IMR-90 (cell line): ENCODE measurements around the gene EVL. TPM values are rescaled to one million over a fixed set of nuclear protein-coding genes. Genes with fewer than 3 reads are reported as not detected.

Source experiments
- ATAC-seq: fragments of 200-7000 bp; cut with Tn5 transposase; 2 replicates; pipeline ENCODE4 v1.9.1; 2020; ENCODE audit warnings: low read depth, mild to moderate bottlenecking, moderate library complexity
- BruUV-seq: library from RNA; stranded (reverse); fragments of 400-500 nt; replicated peaks from 2 replicates; lab custom pipeline; 2021; lab: Mats Ljungman, UMichigan
- CTCF ChIA-PET: fragments of 300-600 bp; formaldehyde crosslinking; extraction: SDS; loops from one replicate; lab custom pipeline; 2021; ENCODE audit warnings: antibody characterized with exemption; lab: Yijun Ruan, JAX
- POLR2A ChIA-PET: fragments of 300-600 bp; sonication (Branson Sonifier 250); formaldehyde crosslinking; loops from one replicate; lab custom pipeline; 2022; ENCODE audit warnings: antibody characterized with exemption; ENCODE audit not compliant: unreplicated experiment; lab: Charles Lee
- DNase-seq: peaks from one replicate; pipeline ENCODE4 v3.0.0; 2013
- H2AFZ ChIP-seq: replicated peaks from 2 replicates; pipeline ENCODE3; 2013; ENCODE audit warnings: low read length, mild to moderate bottlenecking; ENCODE audit not compliant: poor library complexity
- H2AK5ac ChIP-seq: 2 replicates; pipeline ENCODE4 v1.6.1; 2013; ENCODE audit warnings: low read depth, low read length, inconsistent platforms
- H2AK9ac ChIP-seq: replicated peaks from 2 replicates; pipeline ENCODE3; 2013; ENCODE audit warnings: mild to moderate bottlenecking, low read depth, low read length, moderate library complexity; ENCODE audit not compliant: poor library complexity
- H2BK120ac ChIP-seq: 2 replicates; pipeline ENCODE4 v1.6.1; 2013; ENCODE audit warnings: low read depth, low read length, inconsistent platforms
- H2BK15ac ChIP-seq: 3 replicates; pipeline ENCODE4 v1.6.1; 2013; ENCODE audit warnings: low read depth, low read length, inconsistent platforms
- H2BK20ac ChIP-seq: 2 replicates; pipeline ENCODE4 v1.6.1; 2013; ENCODE audit warnings: low read depth, mild to moderate bottlenecking, inconsistent platforms, low read length, moderate library complexity
- H2BK5ac ChIP-seq: 2 replicates; pipeline ENCODE4 v1.6.1; 2013; ENCODE audit warnings: mild to moderate bottlenecking, low read depth, low read length, inconsistent platforms; ENCODE audit not compliant: poor library complexity, severe bottlenecking
- H3K14ac ChIP-seq: replicated peaks from 2 replicates; pipeline ENCODE4 v1.6.1; 2013; ENCODE audit warnings: low read depth, low read length, inconsistent platforms
- H3K18ac ChIP-seq: 2 replicates; pipeline ENCODE4 v1.6.1; 2013; ENCODE audit warnings: low read depth, low read length, control low read depth
- H3K23ac ChIP-seq: 2 replicates; pipeline ENCODE4 v1.6.1; 2013; ENCODE audit warnings: low read depth, low read length, inconsistent platforms
- H3K27ac ChIP-seq: 2 replicates; pipeline ENCODE4 v1.5.1; 2013; ENCODE audit warnings: mild to moderate bottlenecking, control low read depth, low read length; ENCODE audit not compliant: insufficient read depth
- H3K27me3 ChIP-seq: 2 replicates; pipeline ENCODE4 v1.6.1; 2013; ENCODE audit warnings: low read length; ENCODE audit not compliant: control insufficient read depth, insufficient read depth
- H3K36me3 ChIP-seq: 2 replicates; pipeline ENCODE4 v1.6.1; 2013; ENCODE audit warnings: low read length, mixed read lengths; ENCODE audit not compliant: control insufficient read depth, insufficient read depth
- H3K4ac ChIP-seq: 2 replicates; pipeline ENCODE4 v1.6.1; 2013; ENCODE audit warnings: low read depth, low read length, inconsistent platforms
- H3K4me1 ChIP-seq: 2 replicates; pipeline ENCODE4 v1.6.1; 2013; ENCODE audit warnings: low read length, mixed read lengths; ENCODE audit not compliant: control insufficient read depth, insufficient read depth
- H3K4me2 ChIP-seq: 2 replicates; pipeline ENCODE4 v1.6.1; 2013; ENCODE audit warnings: low read depth, mild to moderate bottlenecking, control low read depth, low read length, moderate library complexity
- H3K4me3 ChIP-seq: 2 replicates; pipeline ENCODE4 v1.5.1; 2013; ENCODE audit warnings: low read depth, mild to moderate bottlenecking, control low read depth, low read length, moderate library complexity; ENCODE audit not compliant: insufficient read depth
- H3K56ac ChIP-seq: 2 replicates; pipeline ENCODE4 v1.6.1; 2013; ENCODE audit warnings: low read length, inconsistent platforms; ENCODE audit not compliant: insufficient read depth; ENCODE audit errors: extremely low read depth
- H3K79me1 ChIP-seq, 2 experiments: 2 replicates each; pipeline ENCODE4 v1.6.1; 2013; ENCODE audit warnings: low read length in 2 of 2, inconsistent platforms in 1 of 2, low read depth in 1 of 2
- H3K9ac ChIP-seq: 2 replicates; pipeline ENCODE4 v1.6.1; 2013; ENCODE audit warnings: low read depth, low read length, control low read depth
- H3K9me1 ChIP-seq: 2 replicates; pipeline ENCODE4 v1.6.1; 2013; ENCODE audit warnings: low read length, inconsistent platforms; ENCODE audit not compliant: insufficient read depth
- H3K9me3 ChIP-seq: 2 replicates; pipeline ENCODE4 v1.6.1; 2013; ENCODE audit warnings: low read length; ENCODE audit not compliant: control insufficient read depth, insufficient read depth
- H4K20me1 ChIP-seq: 2 replicates; pipeline ENCODE4 v1.6.1; 2013; ENCODE audit warnings: low read length, inconsistent platforms; ENCODE audit not compliant: insufficient read depth
- H4K5ac ChIP-seq: 2 replicates; pipeline ENCODE4 v1.6.1; 2013; ENCODE audit warnings: mild to moderate bottlenecking, low read depth, low read length, control low read depth
- H4K8ac ChIP-seq, 2 experiments: 2 replicates each; pipeline ENCODE4 v1.6.1; 2013; ENCODE audit warnings: low read depth in 2 of 2, low read length in 2 of 2, control low read depth in 1 of 2, inconsistent platforms in 1 of 2
- H4K91ac ChIP-seq: 2 replicates; pipeline ENCODE4 v1.6.1; 2013; ENCODE audit warnings: low read depth, low read length, inconsistent platforms; ENCODE audit not compliant: insufficient read depth
- BHLHE40 ChIP-seq: fragments of 150-350 bp; IDR thresholded peaks from 2 replicates; pipeline ENCODE4 v1.6.1; 2016; ENCODE audit warnings: mild to moderate bottlenecking, low read depth, low read length
- CHD1 ChIP-seq: IDR thresholded peaks from 2 replicates; pipeline ENCODE4 v1.6.1; 2012; ENCODE audit warnings: low read depth, low read length, improper control_type of control experiment
- CTCF ChIP-seq: conservative IDR thresholded peaks from 2 replicates; pipeline ENCODE4 v1.5.1; 2012; ENCODE audit warnings: mild to moderate bottlenecking, low read depth, low read length, improper control_type of control experiment
- ELK1 ChIP-seq: fragments of 150-350 bp; IDR thresholded peaks from 2 replicates; pipeline ENCODE4 v1.6.1; 2016; ENCODE audit warnings: low read depth, mild to moderate bottlenecking, low read length, moderate library complexity, borderline replicate concordance
- FOS ChIP-seq: fragments of 150-350 bp; IDR thresholded peaks from 2 replicates; pipeline ENCODE4 v1.6.1; 2016; ENCODE audit warnings: low read depth, low read length
- MAFK ChIP-seq: IDR thresholded peaks from 2 replicates; pipeline ENCODE4 v1.6.1; 2012; ENCODE audit warnings: low read depth, low read length, improper control_type of control experiment
- MAZ ChIP-seq: IDR thresholded peaks from 2 replicates; pipeline ENCODE4 v1.6.1; 2012; ENCODE audit warnings: low read depth, mild to moderate bottlenecking, low read length, improper control_type of control experiment, moderate library complexity, borderline replicate concordance
- NFE2L2 ChIP-seq: fragments of 150-350 bp; IDR thresholded peaks from 2 replicates; pipeline ENCODE4 v1.6.1; 2016; ENCODE audit warnings: low read depth, mild to moderate bottlenecking, low read length
- POLR2A ChIP-seq: IDR thresholded peaks from 2 replicates; pipeline ENCODE4 v1.6.1; 2012; ENCODE audit warnings: mild to moderate bottlenecking, low read depth, low read length
- RAD21 ChIP-seq: IDR thresholded peaks from 2 replicates; pipeline ENCODE4 v1.6.1; 2012; ENCODE audit warnings: low read length, improper control_type of control experiment
- RFX5 ChIP-seq: IDR thresholded peaks from 2 replicates; pipeline ENCODE4 v1.8.0; 2012; ENCODE audit warnings: low read depth, mild to moderate bottlenecking, low read length, moderate library complexity
- USF2 ChIP-seq: fragments of 150-350 bp; IDR thresholded peaks from 2 replicates; pipeline ENCODE4 v1.6.1; 2017; ENCODE audit warnings: mild to moderate bottlenecking, antibody characterized with exemption, low read length, low read depth
- WGBS, 2 experiments: methylation state at CpG; one replicate each; pipeline versions ENCODE4 v1.1.5 to v1.1.7; 2013; ENCODE audit warnings: missing lambda C conversion rate in 2 of 2; ENCODE audit not compliant: insufficient read length in 1 of 2; ENCODE audit errors: extremely low coverage in 2 of 2; 5-methylcytosine and 5-hydroxymethylcytosine counted together
- dilution Hi-C: fragments of 300-500 bp; cut with HindIII; formaldehyde crosslinking; loops from one replicate; pipeline ENCODE4 v1.14.3; 2018; ENCODE audit warnings: low sequenced_read_pairs; ENCODE audit not compliant: unreplicated experiment
- in situ Hi-C: fragments of 300-500 bp; cut with MboI; formaldehyde crosslinking; loops from 3 replicates; pipeline ENCODE4 v1.14.3; 2019; ENCODE audit warnings: low sequenced_read_pairs, inconsistent platforms, mixed read lengths
- intact Hi-C: fragments of 100-400 bp; cut with micrococcal nuclease; formaldehyde crosslinking; loops from 2 replicates; pipeline ENCODE4 v1.10.0; 2022
- polyA plus RNA-seq, 3 experiments: library from polyadenylated mRNA; depleted of rRNA; stranded (reverse); fragments of >200 nt; gene quantifications; 2 replicates each; pipeline ENCODE4 v1.2.3, GENCODE V29; 2012; ENCODE audit warnings: low replicate concordance in 1 of 3
- total RNA-seq: library from RNA; depleted of rRNA; stranded (reverse); fragments of >200 nt; gene quantifications from 2 replicates; pipeline ENCODE4 v1.2.3, GENCODE V29; 2012

The EVL gene
- total and polyA plus RNA-seq, 2 of the 4 experiments (the other 2 are of a cell fraction), result 7.2 to 36.5 TPM

- DNase-seq (no peak), ATAC-seq (no peak)
- Histone ChIP-seq H3K27ac (no peak overlapping the region), H4K91ac (no peak overlapping the region), H3K9me3 (no peaks in the 10 kb centered on the region), H3K79me1 (no peaks in the 10 kb centered on the region), H2AK9ac (no peak overlapping the region), H2BK5ac (no peak overlapping the region), H3K18ac (no peak overlapping the region), H3K4ac (no peak overlapping the region), H4K5ac (no peak overlapping the region), H3K14ac (no peak overlapping the region), H3K56ac (no peak overlapping the region), H3K4me2 (no peak overlapping the region), H2BK120ac (no peak overlapping the region), H2AFZ (no peak overlapping the region), H3K27me3 (no peaks in the 10 kb centered on the region; the same call in 1 of the 2 replicates), H2AK5ac (no peak overlapping the region), H4K8ac (no peak overlapping the region), H3K4me3 (no peak overlapping the region), H2BK15ac (no peak overlapping the region), H2BK20ac (no peak overlapping the region), H4K20me1 (no peaks in the 10 kb centered on the region), H3K9ac (no peak overlapping the region), H3K36me3 (peaks cover 5% of the 10 kb centered on the region; the same call in 1 of the 2 replicates), H3K4me1 (no peaks in the 10 kb centered on the region), H3K9me1 (no peaks in the 10 kb centered on the region), H3K23ac (no peak overlapping the region)
- 75% methylated on average over 8 of the region's 27 CpGs; no CpG with 5 or more reads in 1 of the 2 experiments for WGBS, 2 experiments
- intact Hi-C loops (no loop called here), in situ Hi-C loops (no loop called here), dilution Hi-C loops (no loop called here)
- TF ChIP-seq CHD1, result no peak
- no peak for TF ChIP-seq RAD21
- no peak for TF ChIP-seq MAFK
- TF ChIP-seq MAZ, result no peak
- TF ChIP-seq NFE2L2, result no peak
- TF ChIP-seq BHLHE40, result no peak
- TF ChIP-seq USF2, result no peak
- TF ChIP-seq POLR2A, result no peak
- no peak for TF ChIP-seq RFX5
- no peak for TF ChIP-seq FOS
- TF ChIP-seq CTCF, result no peak
- TF ChIP-seq ELK1, result no peak
- ChIA-PET CTCF (no interaction called here), POLR2A (no interaction called here)
- no TSS peak for BruUV-seq
These were observed 80.7 kb downstream of the EVL start for GRCh38 chr14:100145682-100146464.
